SU-DHL-6 (cell line): ENCODE measurements around the gene NANOS1.

ENCODE experiments used
- H2AFZ ChIP-seq: fragments of 200-600 bp; sonication (generic); 2 replicates; pipeline ENCODE4 v1.6.1; 2014; ENCODE audit warnings: low read depth, mild to moderate bottlenecking, moderate library complexity, mixed read lengths, antibody characterized with exemption, low read length; ENCODE audit not compliant: severe bottlenecking
- H3F3A ChIP-seq: fragments of 200-600 bp; shearing (Covaris generic); 2 replicates; pipeline ENCODE4 v1.6.0; 2016; ENCODE audit warnings: antibody characterized with exemption, mild to moderate bottlenecking; ENCODE audit not compliant: insufficient read depth
- H3K27ac ChIP-seq: fragments of 200-600 bp; sonication (generic); 2 replicates; pipeline ENCODE4 v1.5.1; 2016; ENCODE audit warnings: low read depth, mild to moderate bottlenecking, low read length, moderate library complexity, mixed read lengths
- H3K27me3 ChIP-seq: fragments of 200-600 bp; sonication (generic), shearing (Covaris generic); 2 replicates; pipeline ENCODE4 v1.6.0; 2014; ENCODE audit warnings: mild to moderate bottlenecking, low read length
- H3K36me3 ChIP-seq: fragments of 200-600 bp; sonication (generic); 2 replicates; pipeline ENCODE4 v1.6.1; 2014; ENCODE audit warnings: mild to moderate bottlenecking, low read length, mixed read lengths
- H3K4me2 ChIP-seq: fragments of 300-600, 200-600 bp; shearing (Covaris generic), sonication (generic); 2 replicates; pipeline ENCODE4 v1.6.0; 2014; ENCODE audit warnings: low read length, low read depth, mild to moderate bottlenecking; ENCODE audit not compliant: poor library complexity, severe bottlenecking
- H3K4me3 ChIP-seq: fragments of 200-600 bp; sonication (generic); 2 replicates; pipeline ENCODE4 v1.5.1; 2014; ENCODE audit warnings: antibody characterized with exemption, low read length, mild to moderate bottlenecking, mixed read lengths; ENCODE audit not compliant: insufficient read depth, poor library complexity, severe bottlenecking
- H3K79me2 ChIP-seq: fragments of 200-600 bp; sonication (generic); 2 replicates; pipeline ENCODE4 v1.6.1; 2014; ENCODE audit warnings: mild to moderate bottlenecking, low read length, moderate library complexity; ENCODE audit not compliant: insufficient read depth
- H3K9ac ChIP-seq: fragments of 200-600 bp; sonication (generic); 2 replicates; pipeline ENCODE4 v1.7.0; 2014; ENCODE audit warnings: mild to moderate bottlenecking, low read length
- H3K9me2 ChIP-seq: fragments of 200-600 bp; sonication (generic); replicated peaks from 2 replicates; pipeline ENCODE4 v1.6.1; 2014; ENCODE audit warnings: low read length; ENCODE audit not compliant: insufficient read depth
- H3K9me3 ChIP-seq: fragments of 200-600 bp; sonication (generic); 2 replicates; pipeline ENCODE4 v1.6.1; 2014; ENCODE audit warnings: low read length, mixed read lengths; ENCODE audit not compliant: insufficient read depth
- H4K20me1 ChIP-seq: fragments of 200-600 bp; sonication (generic); 2 replicates; pipeline ENCODE4 v1.6.1; 2014; ENCODE audit warnings: low read depth, mild to moderate bottlenecking, antibody characterized with exemption, low read length, moderate library complexity, mixed read lengths
- EZH2phosphoT487 ChIP-seq: fragments of 200-600 bp; sonication (generic), shearing (Covaris generic); conservative IDR thresholded peaks from 2 replicates; pipeline ENCODE4 v1.6.1; 2018; ENCODE audit warnings: mild to moderate bottlenecking, antibody characterized with exemption, low read length, moderate library complexity, mixed read lengths
- TF ChIP-seq, protein P1 (sequence below): fragments of 200-600 bp; sonication (generic); IDR thresholded peaks from one replicate; pipeline ENCODE4 v1.5.1; 2017; ENCODE audit warnings: antibody characterized with exemption, mild to moderate bottlenecking, low read length, moderate library complexity; ENCODE audit not compliant: insufficient read depth, poor library complexity, severe bottlenecking

NANOS1 gene

GRCh38 chr10:119022846-119023552 lies 6.5 kb upstream of the NANOS1 start:
- no peaks in the 10 kb centered on the region for H3K36me3 ChIP-seq
- TF ChIP-seq EZH2phosphoT487, result no peak
- TF ChIP-seq, protein P1, sequence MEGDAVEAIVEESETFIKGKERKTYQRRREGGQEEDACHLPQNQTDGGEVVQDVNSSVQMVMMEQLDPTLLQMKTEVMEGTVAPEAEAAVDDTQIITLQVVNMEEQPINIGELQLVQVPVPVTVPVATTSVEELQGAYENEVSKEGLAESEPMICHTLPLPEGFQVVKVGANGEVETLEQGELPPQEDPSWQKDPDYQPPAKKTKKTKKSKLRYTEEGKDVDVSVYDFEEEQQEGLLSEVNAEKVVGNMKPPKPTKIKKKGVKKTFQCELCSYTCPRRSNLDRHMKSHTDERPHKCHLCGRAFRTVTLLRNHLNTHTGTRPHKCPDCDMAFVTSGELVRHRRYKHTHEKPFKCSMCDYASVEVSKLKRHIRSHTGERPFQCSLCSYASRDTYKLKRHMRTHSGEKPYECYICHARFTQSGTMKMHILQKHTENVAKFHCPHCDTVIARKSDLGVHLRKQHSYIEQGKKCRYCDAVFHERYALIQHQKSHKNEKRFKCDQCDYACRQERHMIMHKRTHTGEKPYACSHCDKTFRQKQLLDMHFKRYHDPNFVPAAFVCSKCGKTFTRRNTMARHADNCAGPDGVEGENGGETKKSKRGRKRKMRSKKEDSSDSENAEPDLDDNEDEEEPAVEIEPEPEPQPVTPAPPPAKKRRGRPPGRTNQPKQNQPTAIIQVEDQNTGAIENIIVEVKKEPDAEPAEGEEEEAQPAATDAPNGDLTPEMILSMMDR, result no peak
- H3K27ac ChIP-seq, result no peak overlapping the region
- H3K9me3 ChIP-seq, result no peaks in the 10 kb centered on the region
- no peak overlapping the region for H2AFZ ChIP-seq
- no peak overlapping the region for H3K4me2 ChIP-seq
- H3K27me3 ChIP-seq, result no peaks in the 10 kb centered on the region
- H3K79me2 ChIP-seq, result no peaks in the 10 kb centered on the region
- H3K4me3 ChIP-seq, result no peak overlapping the region
- no peak overlapping the region for H3K9ac ChIP-seq
- no peaks in the 10 kb centered on the region for H4K20me1 ChIP-seq
- no peaks in the 10 kb centered on the region for H3F3A ChIP-seq
- no peaks in the 10 kb centered on the region for H3K9me2 ChIP-seq

GRCh38 chr10:119023553-119023868 lies 6.0 kb upstream of the NANOS1 start:
- no peak overlapping the region for H3K9ac ChIP-seq
- no peaks in the 10 kb centered on the region for H3K9me2 ChIP-seq
- no peaks in the 10 kb centered on the region for H3K9me3 ChIP-seq
- no peak overlapping the region for H3K4me3 ChIP-seq
- TF ChIP-seq, protein P1, result no peak
- no peak for TF ChIP-seq EZH2phosphoT487
- H4K20me1 ChIP-seq, result no peaks in the 10 kb centered on the region
- no peaks in the 10 kb centered on the region for H3K36me3 ChIP-seq
- H3K4me2 ChIP-seq, result no peak overlapping the region
- H3F3A ChIP-seq, result no peaks in the 10 kb centered on the region
- H3K27ac ChIP-seq, result no peak overlapping the region
- H3K79me2 ChIP-seq, result no peaks in the 10 kb centered on the region
- H3K27me3 ChIP-seq, result no peaks in the 10 kb centered on the region
- H2AFZ ChIP-seq, result no peak overlapping the region

DNA sequence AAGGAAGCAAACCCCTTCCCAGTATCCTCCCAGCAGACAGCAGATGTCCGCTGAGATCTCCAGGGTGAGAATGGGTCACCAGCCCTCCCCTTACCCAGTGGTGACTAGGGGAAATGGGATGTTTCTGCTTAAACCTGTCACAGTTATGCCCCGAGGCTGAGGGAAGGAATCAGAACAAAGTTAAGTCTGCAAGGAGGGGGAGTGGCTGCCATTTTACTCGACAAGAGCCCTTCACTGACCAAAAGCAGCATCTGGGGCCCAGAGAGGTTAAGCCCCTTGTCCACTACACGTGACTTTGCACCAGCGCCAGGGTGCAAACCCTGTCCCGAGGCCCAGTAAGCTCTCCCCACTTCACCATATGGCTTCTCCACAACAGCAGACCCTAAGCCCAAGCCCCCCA lies 4.6 kb upstream of the NANOS1 start:
- Histone ChIP-seq H3K36me3 (no peaks in the 10 kb centered on the region), H3K27ac (no peak overlapping the region), H3K79me2 (no peaks in the 10 kb centered on the region), H3K27me3 (no peaks in the 10 kb centered on the region), H4K20me1 (no peaks in the 10 kb centered on the region), H3K9me3 (no peaks in the 10 kb centered on the region), H3K9ac (no peak overlapping the region), H3K4me2 (no peak overlapping the region), H3K4me3 (no peak overlapping the region), H3F3A (no peaks in the 10 kb centered on the region), H3K9me2 (no peaks in the 10 kb centered on the region), H2AFZ (no peak overlapping the region)
- no peak for TF ChIP-seq EZH2phosphoT487
- TF ChIP-seq, protein P1, result no peak
